C4-2B (cell line): Measurements from ENCODE around the gene ERICH6B.

Experiments used
- CTCF ChIP-seq: fragments of 450-650 bp; conservative IDR thresholded peaks from 2 replicates; pipeline ENCODE4 v1.5.1; 2017; ENCODE audit warnings: mild to moderate bottlenecking
- ZFX ChIP-seq: fragments of 450-650 bp; IDR thresholded peaks from 2 replicates; pipeline ENCODE4 v1.6.1; 2017

GRCh38 chr13:45529758-45530157 lies 85.8 kb downstream of the ERICH6B start:
- TF ChIP-seq CTCF (no peak), ZFX (no peak)
